Forelimb muscle (tissue), 1 donor: ENCODE data around the gene AK1. TPM values are rescaled to one million over a fixed set of nuclear protein-coding genes. Genes with fewer than 3 reads are reported as not detected.
A peak's percentile ranks its signal among the peaks of the same experiment; 100 is the strongest.

Source experiments
- DNase-seq: peaks from one replicate; pipeline ENCODE4 v3.0.0-alpha.2; 2013; ENCODE audit warnings: low read depth
- polyA plus RNA-seq: library from polyadenylated mRNA; unstranded; fragments of 120-200 nt; gene quantifications from one replicate; pipeline ENCODE4 v1.2.1, GENCODE V29; 2013; ENCODE audit not compliant: insufficient read length

AK1 gene
- polyA plus RNA-seq = 1,272 TPM

- DNase-seq = no peak
Measured at GRCh38 chr9:127877566-127877998, at the start of gene AK1. Gene AK1 (minus strand): TSS chr9:127877675. CDS start chr9:127874617, 3,058 bp downstream.

- DNase-seq = no peak
Measured at GRCh38 chr9:127926906-127927200, 49.4 kb upstream of the AK1 start.

GRCh38 chr9:127925959-127926905 lies 48.8 kb upstream of the AK1 start:
- no peak for DNase-seq

GRCh38 chr9:127924736-127925444 lies 47.4 kb upstream of the AK1 start:
- DNase-seq = no peak

GRCh38 chr9:127923771-127924170 lies 46.3 kb upstream of the AK1 start:
- no peak for DNase-seq

GRCh38 chr9:127923046-127923445 lies 45.6 kb upstream of the AK1 start:
- DNase-seq = no peak

- DNase-seq = no peak
Measured at GRCh38 chr9:127921557-127922120, 44.2 kb upstream of the AK1 start.

GRCh38 chr9:127920794-127921193 lies 43.3 kb upstream of the AK1 start:
- DNase-seq = no peak

- DNase-seq = no peak
Measured at GRCh38 chr9:127919253-127919815, 41.9 kb upstream of the AK1 start.

- no peak for DNase-seq
Measured at GRCh38 chr9:127918183-127919107, 41.0 kb upstream of the AK1 start.

GRCh38 chr9:127917603-127918002 lies 40.1 kb upstream of the AK1 start:
- DNase-seq = no peak

GRCh38 chr9:127916720-127917581 lies 39.5 kb upstream of the AK1 start, which contains the start of gene ST6GALNAC4:
Gene ST6GALNAC4 (minus strand): TSS chr9:127917041. CDS start chr9:127916419, 622 bp downstream.
- DNase-seq = peak; percentile 65

GRCh38 chr9:127915801-127916719 lies 38.6 kb upstream of the AK1 start:
- DNase-seq = no peak

- DNase-seq = no peak
Measured at GRCh38 chr9:127915325-127915752, 37.9 kb upstream of the AK1 start.

- no peak for DNase-seq
Measured at GRCh38 chr9:127913682-127914081, 36.2 kb upstream of the AK1 start.

GRCh38 chr9:127912882-127913281 lies 35.4 kb upstream of the AK1 start:
- DNase-seq = no peak

- no peak for DNase-seq
Measured at GRCh38 chr9:127912296-127912695, 34.8 kb upstream of the AK1 start.

- DNase-seq = no peak
Measured at GRCh38 chr9:127910613-127911205, 33.2 kb upstream of the AK1 start.
